ENCODE data around the gene ZFTA. TPM values are rescaled to one million over a fixed set of nuclear protein-coding genes. Genes with fewer than 3 reads are reported as not detected.
A peak's percentile ranks its signal among the peaks of the same experiment; 100 is the strongest.

ZFTA gene
- total RNA-seq, 3 donors from 2014 or later = 4.8 to 27.1 (median 5.4) TPM

GRCh38 chr11:63749624-63750023 lies 19.0 kb downstream of the ZFTA start:
- H3K4me3 ChIP-seq = no peak overlapping the region
- no peaks in the 10 kb centered on the region for H3K9me3 ChIP-seq
- no peaks in the 10 kb centered on the region for H3K36me3 ChIP-seq (ENCODE audit: low read depth)
- TF ChIP-seq, protein P1, sequence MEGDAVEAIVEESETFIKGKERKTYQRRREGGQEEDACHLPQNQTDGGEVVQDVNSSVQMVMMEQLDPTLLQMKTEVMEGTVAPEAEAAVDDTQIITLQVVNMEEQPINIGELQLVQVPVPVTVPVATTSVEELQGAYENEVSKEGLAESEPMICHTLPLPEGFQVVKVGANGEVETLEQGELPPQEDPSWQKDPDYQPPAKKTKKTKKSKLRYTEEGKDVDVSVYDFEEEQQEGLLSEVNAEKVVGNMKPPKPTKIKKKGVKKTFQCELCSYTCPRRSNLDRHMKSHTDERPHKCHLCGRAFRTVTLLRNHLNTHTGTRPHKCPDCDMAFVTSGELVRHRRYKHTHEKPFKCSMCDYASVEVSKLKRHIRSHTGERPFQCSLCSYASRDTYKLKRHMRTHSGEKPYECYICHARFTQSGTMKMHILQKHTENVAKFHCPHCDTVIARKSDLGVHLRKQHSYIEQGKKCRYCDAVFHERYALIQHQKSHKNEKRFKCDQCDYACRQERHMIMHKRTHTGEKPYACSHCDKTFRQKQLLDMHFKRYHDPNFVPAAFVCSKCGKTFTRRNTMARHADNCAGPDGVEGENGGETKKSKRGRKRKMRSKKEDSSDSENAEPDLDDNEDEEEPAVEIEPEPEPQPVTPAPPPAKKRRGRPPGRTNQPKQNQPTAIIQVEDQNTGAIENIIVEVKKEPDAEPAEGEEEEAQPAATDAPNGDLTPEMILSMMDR (IDR thresholded peaks at IDR 0.05) = no peak
- no peak for ATAC-seq
- no peaks in the 10 kb centered on the region for H3K4me1 ChIP-seq (ENCODE audit: low read depth)
- DNase-seq = no peak
- intact Hi-C loops (cut with DNase I, micrococcal nuclease) = no loop called here

DNA sequence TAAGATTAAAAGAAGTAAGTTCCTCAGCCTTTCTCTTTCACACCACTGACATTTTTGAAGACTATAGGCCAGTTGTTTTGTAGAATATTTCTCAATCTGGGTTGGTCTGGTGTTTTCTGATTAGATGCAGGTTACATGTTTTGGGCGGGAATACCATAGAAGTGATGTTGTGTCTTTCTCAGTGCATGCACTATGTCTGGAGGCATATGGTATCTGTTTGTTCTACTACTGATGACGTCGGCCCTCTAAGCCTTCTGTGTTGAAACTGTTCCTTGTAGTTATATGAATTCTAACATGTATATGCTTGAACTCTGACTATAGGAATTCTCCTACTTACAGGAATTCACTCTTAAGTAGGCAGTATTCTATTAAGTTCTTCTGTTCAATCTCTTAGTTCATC lies 21.6 kb downstream of the ZFTA start:
- Histone ChIP-seq H3K4me1 (ENCODE audit: low read depth) (no peaks in the 10 kb centered on the region), H3K4me3 (no peak overlapping the region), H3K9me3 (no peaks in the 10 kb centered on the region), H3K36me3 (ENCODE audit: low read depth) (no peaks in the 10 kb centered on the region)
- TF ChIP-seq, protein P1 (IDR thresholded peaks at IDR 0.05) = no peak
- no peak for DNase-seq
- ATAC-seq = no peak
- intact Hi-C loops (cut with DNase I, micrococcal nuclease) = no loop called here

GRCh38 chr11:63745304-63746170 lies 23.0 kb downstream of the ZFTA start:
- ATAC-seq = peak; percentile 21
- H3K4me1 ChIP-seq (ENCODE audit: low read depth) = no peaks in the 10 kb centered on the region
- H3K36me3 ChIP-seq (ENCODE audit: low read depth) = no peaks in the 10 kb centered on the region
- no peaks in the 10 kb centered on the region for H3K9me3 ChIP-seq
- TF ChIP-seq, protein P1 (IDR thresholded peaks at IDR 0.05) = no peak
- H3K4me3 ChIP-seq = no peak overlapping the region
- no peak for DNase-seq
- intact Hi-C loops (cut with DNase I, micrococcal nuclease) = no loop called here

- H3K4me3 ChIP-seq = no peak overlapping the region
- no peaks in the 10 kb centered on the region for H3K4me1 ChIP-seq (ENCODE audit: low read depth)
- DNase-seq (peak in 2 of 3 donors; percentile 69 to 94), ATAC-seq (peak; percentile 84)
- TF ChIP-seq, protein P1 (IDR thresholded peaks at IDR 0.05) = peak; percentile 88
- intact Hi-C loops (cut with DNase I, micrococcal nuclease) = no loop called here
- H3K9me3 ChIP-seq = no peaks in the 10 kb centered on the region
- no peaks in the 10 kb centered on the region for H3K36me3 ChIP-seq (ENCODE audit: low read depth)
Measured at GRCh38 chr11:63738720-63739360, 29.7 kb downstream of the ZFTA start.

DNA sequence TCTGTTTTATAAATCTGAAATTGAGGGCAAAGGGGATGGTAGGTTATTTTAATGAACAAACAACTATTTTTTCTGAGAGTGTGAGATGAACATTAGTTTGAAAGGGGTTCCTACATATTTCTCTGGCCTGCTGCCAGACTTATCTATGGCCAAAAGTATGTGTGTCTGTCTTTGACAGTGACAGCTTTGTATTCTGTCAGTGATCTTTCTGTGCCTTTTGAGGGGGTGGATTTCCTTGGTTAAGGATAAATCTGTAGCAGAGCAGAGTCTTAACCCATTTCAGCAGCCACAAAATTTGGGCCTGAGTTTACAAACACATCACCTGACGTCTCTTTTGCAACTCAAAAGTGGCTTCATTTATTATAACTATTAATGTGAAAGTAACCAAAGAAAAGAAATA lies 30.9 kb downstream of the ZFTA start:
- H3K9me3 ChIP-seq = no peaks in the 10 kb centered on the region
- intact Hi-C loops (cut with DNase I, micrococcal nuclease) = no loop called here
- DNase-seq (no peak), ATAC-seq (no peak)
- H3K36me3 ChIP-seq (ENCODE audit: low read depth) = no peaks in the 10 kb centered on the region
- H3K4me1 ChIP-seq (ENCODE audit: low read depth) = no peaks in the 10 kb centered on the region
- TF ChIP-seq, protein P1 (IDR thresholded peaks at IDR 0.05) = no peak
- H3K4me3 ChIP-seq = no peak overlapping the region

Data from mucosa of descending colon (tissue), 3 donors.